Right hindlimb (tissue), 1 donor: Measurements from ENCODE around the gene MPHOSPH10.
"Not testable (repeated sequence)": the region's sequence is repeated elsewhere in the genome, so short reads cannot be mapped to it uniquely, and the experiment has no call there.

ENCODE experiments used
- DNase-seq: peaks from one replicate; pipeline ENCODE4 v3.0.0-alpha.2; 2018

Gene MPHOSPH10

DNA sequence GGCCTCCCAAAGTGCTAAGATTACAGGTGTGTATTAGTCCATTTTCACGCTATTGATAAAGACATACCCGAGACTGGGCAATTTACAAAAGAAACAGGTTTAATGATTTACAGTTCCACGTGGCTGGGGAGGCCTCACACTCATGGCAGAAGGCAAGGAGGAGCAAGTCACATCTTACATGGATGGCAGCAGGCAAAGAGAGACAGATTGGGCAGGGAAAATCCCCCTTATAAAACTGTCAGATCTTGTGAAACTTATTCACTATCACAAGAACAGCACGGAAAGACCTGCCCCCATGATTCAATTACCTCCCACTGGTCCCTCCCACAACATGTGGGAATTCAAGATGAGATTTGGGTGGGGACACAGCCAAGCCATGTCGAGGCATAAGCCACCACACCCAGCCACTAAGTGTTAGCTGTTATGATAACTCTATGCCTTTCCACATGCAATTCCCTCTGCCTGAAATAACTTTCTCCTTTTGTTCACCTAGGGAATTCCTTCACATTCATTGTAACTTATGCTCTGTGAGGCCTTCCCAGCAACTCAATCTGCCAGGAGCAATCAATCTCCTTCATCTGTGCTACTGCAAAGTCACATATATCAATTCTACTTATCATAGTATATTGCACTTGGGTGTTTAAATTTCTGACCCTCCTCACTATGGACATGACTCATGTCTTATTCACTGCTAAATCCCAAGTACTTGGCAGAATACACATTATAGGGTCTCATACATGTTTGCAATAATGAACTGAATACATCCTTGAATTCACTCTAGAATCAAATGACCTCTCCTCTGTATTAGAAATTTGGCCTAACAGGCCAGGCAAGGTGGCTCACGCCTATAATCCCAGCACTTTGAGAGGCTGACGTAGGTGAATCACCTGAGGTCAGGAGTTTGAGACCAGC is 7.8 kb upstream of the MPHOSPH10 start:
- DNase-seq = no peak

- no peak for DNase-seq
Measured at GRCh38 chr2:71125506-71126294, 4.7 kb upstream of the MPHOSPH10 start.

DNA sequence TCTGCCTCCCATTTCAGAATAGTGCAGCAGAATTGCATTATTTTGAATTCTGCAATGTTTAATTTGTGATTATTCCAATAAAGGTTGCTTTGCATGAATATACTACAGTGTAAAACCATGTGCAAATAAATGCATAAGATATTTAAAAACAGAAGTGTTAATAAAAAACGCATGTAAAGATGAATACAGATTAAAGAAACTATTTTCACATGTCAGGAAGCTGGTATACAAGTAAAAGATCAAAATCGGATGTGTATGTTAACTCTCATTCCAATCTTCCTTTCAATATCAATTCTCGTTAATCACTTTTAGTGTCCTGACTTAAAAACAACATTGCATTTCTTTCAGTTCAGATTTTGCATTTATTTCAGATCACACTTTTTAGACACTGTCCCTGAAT is 3.5 kb upstream of the MPHOSPH10 start:
- no peak for DNase-seq

GRCh38 chr2:71129114-71129901 is 1.1 kb upstream of the MPHOSPH10 start:
- no peak for DNase-seq

- no peak for DNase-seq
Measured at GRCh38 chr2:71129902-71130151, 607 bp upstream of the MPHOSPH10 start.

- DNase-seq = no peak
Measured at GRCh38 chr2:71130905-71131244, 441 bp downstream of the MPHOSPH10 start.

DNA sequence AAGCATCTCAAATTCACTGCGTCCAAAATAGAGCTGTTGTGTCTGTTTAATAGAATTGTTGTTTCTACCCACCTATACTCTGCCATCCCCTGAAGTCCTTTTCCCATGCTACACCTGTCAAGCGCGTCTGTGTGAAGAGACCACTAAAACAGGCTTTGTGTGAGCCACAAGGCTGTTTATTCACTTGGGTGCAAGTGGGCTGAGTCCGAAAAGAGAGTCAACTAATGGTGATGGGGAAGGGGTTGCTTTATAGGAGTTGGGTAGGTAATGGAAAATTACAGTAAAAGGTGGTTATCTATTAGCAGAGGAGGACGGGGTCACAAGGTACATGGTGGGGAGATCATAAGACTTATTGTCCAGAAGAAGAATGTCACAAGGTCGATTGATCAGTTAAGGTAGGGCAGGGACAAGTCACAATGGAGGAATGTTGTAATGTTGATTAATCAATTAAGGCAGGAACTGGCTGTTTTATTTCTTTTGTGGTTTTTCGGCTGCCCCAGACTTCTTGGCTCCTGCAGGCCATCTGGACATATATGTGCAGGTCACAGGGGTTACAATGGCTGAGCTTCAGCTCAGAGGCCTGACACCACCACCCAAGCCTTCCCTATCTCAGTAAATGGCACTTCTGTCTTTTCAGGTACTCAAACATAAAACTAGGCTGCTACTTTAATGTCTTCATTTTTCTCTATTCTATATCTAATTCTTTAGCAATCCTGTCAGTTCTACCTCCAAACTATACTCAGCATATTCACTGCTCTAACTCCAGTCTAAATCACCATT is 1.1 kb downstream of the MPHOSPH10 start:
- DNase-seq = not testable (repeated sequence)

DNA sequence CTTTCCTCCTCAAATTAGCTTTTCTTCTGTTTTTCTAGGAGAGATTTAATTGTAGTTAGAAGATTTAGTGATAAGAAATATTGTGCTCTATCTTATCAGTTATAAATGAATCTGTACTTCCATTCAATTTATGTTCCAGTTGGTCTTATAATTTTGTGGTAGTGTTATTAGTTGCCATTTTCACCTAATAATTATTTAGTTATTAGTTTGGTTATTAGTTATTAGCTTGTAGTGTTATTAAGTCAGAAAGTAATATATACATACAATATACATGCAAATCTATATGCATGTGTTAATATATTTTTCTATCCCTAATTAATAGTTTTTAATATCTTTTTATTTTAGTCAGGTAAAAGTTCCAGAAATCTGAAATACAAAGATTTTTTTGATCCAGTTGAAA is 3.2 kb downstream of the MPHOSPH10 start:
- DNase-seq = no peak

- no peak for DNase-seq
Measured at GRCh38 chr2:71136174-71136573, 5.7 kb downstream of the MPHOSPH10 start.

DNA sequence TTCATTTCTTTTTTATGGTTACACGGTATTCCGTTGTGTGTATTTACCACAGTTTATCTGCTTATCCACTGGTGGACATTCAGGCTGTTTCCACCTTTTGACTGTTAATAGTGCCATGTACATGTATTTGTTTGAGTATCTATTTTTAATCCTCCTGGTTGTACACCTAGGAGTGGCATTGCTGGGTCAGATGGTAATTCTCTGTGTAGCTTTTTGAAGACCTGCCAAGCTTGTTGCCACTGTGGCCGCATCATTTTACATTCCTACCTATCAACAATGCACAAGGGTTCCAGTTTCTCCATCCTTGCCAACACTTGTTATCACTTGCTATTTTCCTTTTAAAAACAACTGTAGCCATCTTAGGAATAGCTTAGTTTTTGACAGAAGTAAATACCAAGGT is 13.3 kb downstream of the MPHOSPH10 start:
- no peak for DNase-seq

DNA sequence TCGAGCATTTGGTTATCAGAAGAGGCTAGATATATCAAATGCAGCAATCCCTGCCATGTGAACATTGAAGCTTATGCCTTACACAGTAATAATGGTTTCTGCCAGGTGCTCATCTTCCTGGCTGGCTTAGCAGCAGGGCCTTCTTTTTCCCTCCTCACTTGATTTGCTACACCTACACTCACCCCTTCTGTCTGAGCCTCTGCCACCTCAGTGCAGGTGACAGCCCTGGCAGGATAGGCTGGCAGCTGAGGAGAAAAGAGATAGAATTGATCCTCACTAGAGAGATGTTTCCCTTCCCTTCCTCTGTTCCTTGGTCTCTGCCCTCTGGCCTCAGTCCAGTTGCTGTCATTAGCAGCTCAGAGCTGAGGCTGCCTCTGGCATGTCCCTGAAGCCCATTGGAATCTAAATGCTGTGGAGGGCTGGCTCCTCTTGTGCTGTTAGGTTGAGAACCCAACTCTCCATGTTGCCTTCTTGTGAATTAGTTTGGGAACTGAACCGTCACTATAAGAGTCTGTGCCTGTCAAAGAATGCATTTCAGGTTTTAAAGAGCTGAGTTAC is 18.2 kb downstream of the MPHOSPH10 start:
- no peak for DNase-seq

DNA sequence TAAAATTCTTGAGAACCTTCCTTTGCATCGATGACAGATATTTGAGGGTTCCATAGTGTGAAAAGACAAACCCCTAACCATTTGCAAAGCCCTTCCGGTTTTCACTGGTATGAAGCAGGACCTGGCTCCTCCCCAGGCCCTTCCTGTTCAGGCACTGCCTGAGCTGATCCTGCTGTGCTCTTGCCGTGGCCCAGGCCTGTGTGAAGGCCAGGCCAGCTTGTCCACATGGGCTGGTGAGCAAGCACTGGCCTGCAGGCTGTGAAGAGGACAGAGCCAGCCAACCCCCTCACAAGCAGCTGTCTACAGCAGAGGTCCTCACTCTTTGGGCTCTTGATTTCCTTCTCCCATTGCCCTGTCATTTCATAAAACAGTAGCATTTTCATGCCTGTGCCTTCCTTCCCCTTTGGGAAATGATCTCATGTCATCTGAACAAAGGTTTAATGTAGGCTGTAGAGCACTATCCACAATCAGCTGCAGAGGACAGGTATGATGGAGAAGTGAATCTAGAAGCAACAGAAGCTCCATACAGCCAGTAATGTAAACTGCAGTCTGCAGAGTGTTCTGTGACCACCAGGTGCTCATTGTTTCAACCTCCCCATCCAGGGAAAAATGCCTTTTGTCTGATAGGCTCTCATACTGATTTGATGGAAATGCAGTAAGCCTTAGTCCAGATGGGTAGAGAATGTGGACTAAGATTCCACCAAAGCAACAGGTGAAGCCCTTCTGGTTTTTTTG is 19.8 kb downstream of the MPHOSPH10 start:
- DNase-seq = no peak

- no peak for DNase-seq
Measured at GRCh38 chr2:71151620-71152019, 21.2 kb downstream of the MPHOSPH10 start.

DNA sequence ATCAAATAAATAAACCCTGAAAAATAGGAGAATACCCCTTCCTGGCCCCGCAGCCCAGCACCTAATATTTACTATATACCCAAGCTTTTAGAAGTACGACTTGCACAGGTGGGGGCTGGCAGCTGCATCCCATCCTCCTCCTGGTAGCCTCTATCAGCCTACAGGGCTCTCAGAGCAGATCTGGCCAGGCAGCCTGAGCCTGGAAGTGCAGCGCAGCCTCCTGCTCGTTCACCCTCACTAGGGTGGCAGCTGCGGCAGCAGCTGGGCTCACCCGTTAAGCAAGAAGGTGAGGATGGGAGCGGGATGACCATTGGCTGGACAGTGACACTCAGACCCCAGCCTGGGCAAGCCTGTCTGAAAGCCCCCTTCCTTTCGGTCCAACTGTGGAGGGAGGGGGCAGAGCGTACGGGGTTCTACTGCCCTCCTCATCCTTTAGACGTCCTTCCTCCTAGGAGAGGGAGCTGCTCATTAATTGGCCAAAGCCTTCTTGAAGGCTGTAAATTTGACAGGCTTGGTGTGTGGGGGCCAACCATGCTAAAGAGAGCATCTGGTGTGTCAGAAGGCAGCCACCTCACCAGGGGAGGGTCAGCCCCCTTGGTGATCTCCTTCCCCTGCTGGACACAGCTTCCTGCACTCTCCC is 23.3 kb downstream of the MPHOSPH10 start:
- DNase-seq = no peak

- DNase-seq = no peak
Measured at GRCh38 chr2:71154279-71154678, 23.8 kb downstream of the MPHOSPH10 start.

- DNase-seq = no peak
Measured at GRCh38 chr2:71154798-71155197, 24.4 kb downstream of the MPHOSPH10 start.

DNA sequence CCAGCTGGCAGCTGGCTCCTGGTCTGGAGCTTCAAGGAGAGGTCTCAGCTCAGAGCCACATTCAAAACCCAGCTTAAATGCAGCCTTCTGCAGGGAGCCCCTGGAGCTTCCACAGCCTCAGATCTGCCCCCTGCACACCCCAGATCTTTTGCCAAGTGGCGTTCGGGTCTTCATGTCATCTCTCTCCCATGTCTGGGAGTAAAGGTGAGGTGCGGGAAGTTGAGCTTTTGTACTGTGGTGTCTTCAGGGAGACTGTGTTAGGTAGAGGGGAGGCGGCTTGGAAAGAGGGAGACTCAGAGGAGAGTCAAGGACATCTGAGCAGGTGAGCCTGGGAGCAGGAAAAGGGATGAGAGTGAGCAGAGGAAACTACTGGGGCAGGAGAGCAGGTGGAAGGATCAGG is 25.4 kb downstream of the MPHOSPH10 start:
- DNase-seq = no peak

GRCh38 chr2:71156573-71156972 is 26.1 kb downstream of the MPHOSPH10 start:
- DNase-seq = peak; percentile 50

- peak; percentile 46 for DNase-seq
Measured at GRCh38 chr2:71157124-71157793, 26.8 kb downstream of the MPHOSPH10 start.

GRCh38 chr2:71166812-71167211 is 36.4 kb downstream of the MPHOSPH10 start:
- no peak for DNase-seq

- DNase-seq = no peak
Measured at GRCh38 chr2:71173096-71173495, 42.7 kb downstream of the MPHOSPH10 start.
